ENCODE data around the gene SLC9A1.

The SLC9A1 gene

DNA sequence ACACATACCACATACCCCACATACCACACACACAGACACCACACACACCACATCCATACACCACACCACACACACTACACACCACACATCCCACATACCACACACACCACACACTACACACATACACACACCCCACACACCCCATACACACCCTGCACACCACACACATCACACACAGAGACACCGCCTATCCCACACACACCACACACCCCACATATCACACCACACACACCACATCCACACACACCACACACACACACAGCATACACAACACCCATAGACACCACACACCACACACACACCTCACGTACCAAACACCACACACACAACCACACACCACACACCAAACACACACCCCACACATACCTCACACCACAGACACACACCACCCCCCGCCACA is 68.3 kb downstream of the SLC9A1 start:
- TF ChIP-seq, protein P1, sequence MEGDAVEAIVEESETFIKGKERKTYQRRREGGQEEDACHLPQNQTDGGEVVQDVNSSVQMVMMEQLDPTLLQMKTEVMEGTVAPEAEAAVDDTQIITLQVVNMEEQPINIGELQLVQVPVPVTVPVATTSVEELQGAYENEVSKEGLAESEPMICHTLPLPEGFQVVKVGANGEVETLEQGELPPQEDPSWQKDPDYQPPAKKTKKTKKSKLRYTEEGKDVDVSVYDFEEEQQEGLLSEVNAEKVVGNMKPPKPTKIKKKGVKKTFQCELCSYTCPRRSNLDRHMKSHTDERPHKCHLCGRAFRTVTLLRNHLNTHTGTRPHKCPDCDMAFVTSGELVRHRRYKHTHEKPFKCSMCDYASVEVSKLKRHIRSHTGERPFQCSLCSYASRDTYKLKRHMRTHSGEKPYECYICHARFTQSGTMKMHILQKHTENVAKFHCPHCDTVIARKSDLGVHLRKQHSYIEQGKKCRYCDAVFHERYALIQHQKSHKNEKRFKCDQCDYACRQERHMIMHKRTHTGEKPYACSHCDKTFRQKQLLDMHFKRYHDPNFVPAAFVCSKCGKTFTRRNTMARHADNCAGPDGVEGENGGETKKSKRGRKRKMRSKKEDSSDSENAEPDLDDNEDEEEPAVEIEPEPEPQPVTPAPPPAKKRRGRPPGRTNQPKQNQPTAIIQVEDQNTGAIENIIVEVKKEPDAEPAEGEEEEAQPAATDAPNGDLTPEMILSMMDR (IDR thresholded peaks at IDR 0.05; ENCODE audit: low read depth, low read length, missing control alignments) = no peak

DNA sequence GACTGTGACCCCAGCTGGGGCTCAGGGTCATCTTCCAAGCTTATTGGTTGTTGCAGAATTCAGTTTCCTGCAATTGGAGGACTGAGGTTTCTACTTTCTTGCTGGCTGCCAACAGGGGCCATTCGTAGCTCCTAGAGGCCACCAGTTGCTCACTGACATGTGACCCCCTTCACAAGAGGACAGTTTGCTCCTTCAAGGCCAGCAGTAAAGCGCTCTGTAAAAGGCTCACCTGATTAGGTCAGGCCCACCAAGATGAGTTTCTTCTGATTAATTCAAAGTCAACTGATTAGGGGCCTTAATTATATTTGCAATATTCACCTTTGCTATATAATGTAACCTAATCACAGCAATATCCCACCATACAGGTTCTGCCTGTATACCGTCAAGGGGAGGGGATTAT is 68.9 kb downstream of the SLC9A1 start:
- DNase-seq (ENCODE audit: low read depth) = no peak
- TF ChIP-seq, protein P1 (IDR thresholded peaks at IDR 0.05; ENCODE audit: low read depth, low read length, missing control alignments) = no peak
- no peak overlapping the region for H3K4me3 ChIP-seq (ENCODE audit: low read depth, low read length)

More for the DNA sequence above, 68.3 kb downstream of the SLC9A1 start:
- DNase-seq (ENCODE audit: low read depth) = no peak
- H3K4me3 ChIP-seq (ENCODE audit: low read depth, low read length) = no peak overlapping the region

DNA sequence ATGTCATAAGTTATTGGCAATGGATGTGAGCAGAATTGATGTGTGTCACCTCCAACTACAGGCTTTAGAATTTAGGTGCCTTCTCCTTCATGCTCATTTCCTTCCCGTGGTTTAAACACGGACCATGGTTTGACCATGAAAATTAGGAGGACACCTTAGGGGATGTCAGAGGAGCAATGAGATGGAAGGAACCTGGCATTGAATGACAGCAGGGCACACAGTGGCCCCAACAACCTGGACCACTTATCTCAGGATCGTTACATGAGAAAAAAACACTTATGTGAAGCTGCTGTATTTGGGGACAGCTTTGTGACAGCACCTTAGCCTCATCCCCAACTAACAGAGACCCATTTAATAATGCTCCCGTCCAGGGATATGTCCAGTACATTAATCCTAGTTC is 70.8 kb downstream of the SLC9A1 start:
- TF ChIP-seq, protein P1 (IDR thresholded peaks at IDR 0.05; ENCODE audit: low read depth, low read length, missing control alignments) = no peak
- DNase-seq (ENCODE audit: low read depth) = no peak
- no peak overlapping the region for H3K4me3 ChIP-seq (ENCODE audit: low read depth, low read length)

DNA sequence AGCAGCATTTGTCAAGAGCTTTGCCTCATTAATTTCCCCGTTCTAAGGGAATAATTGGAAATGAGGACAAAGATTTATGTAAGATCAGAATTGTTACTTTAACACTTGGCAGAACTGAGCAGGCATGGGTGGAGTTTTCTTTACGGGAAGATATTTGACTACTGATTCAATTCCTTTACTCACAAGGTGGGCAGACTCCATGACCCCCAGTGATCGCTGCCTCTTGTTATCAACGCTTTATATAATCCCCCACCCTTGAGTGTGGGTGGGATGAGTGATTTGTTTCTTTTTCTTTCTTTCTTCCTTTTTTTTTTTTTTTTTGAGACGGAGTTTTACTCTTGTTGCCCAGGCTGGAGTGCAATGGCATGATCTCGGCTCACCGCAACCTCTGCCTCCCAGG is 77.0 kb downstream of the SLC9A1 start:
- H3K4me3 ChIP-seq (ENCODE audit: low read depth, low read length) = no peak overlapping the region
- TF ChIP-seq, protein P1 (IDR thresholded peaks at IDR 0.05; ENCODE audit: low read depth, low read length, missing control alignments) = no peak
- no peak for DNase-seq (ENCODE audit: low read depth)

DNA sequence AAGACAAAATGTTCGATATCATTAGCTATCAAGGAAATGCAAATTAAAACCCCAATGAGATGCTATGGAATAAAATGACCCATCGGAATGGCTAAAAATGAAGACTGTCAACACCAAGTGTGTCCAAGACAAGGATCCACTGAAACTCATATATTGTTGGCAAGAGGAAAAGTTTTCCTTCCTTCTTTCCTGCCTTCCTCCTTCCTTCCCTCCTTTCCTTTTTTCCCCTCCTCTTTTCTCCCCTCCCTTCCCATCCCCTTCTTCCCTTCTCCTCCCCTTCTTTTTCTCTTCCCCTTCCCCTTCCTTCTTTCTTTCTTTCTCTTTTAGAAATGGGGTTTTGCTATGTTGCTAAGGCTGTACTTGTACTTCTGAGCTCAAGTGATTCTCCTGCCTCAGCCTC is 78.1 kb downstream of the SLC9A1 start:
- no peak for DNase-seq (ENCODE audit: low read depth)
- TF ChIP-seq, protein P1 (IDR thresholded peaks at IDR 0.05; ENCODE audit: low read depth, low read length, missing control alignments) = no peak
- no peak overlapping the region for H3K4me3 ChIP-seq (ENCODE audit: low read depth, low read length)

DNA sequence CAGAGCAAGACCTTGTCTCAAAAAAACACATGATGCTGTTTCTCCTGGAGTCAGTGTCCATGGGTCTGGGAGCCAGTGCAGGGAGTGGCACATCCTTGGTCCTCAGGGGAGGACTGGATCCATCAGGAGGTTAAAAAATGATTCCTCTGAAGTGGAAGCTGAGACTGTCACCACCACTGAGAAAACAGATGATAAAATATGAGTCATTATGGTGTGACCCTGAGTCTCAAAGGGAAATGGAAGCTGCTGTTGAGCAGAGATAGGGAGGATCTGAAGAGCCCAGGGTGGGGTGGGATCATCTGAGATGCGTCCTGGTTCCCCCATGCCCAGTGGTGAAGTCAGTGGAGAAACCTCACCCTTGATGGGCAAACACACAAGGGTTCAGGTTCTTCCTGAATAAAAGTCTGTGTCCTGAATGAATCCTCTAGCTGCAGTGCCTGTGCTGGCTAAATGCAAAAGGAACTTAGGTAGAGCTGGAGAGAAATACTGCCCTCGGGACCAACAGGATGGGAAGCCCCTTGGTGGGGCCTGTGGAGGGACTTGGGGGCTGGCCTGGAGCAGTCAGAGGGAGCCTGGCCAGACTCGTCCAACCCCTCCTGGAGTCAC is 80.6 kb downstream of the SLC9A1 start:
- DNase-seq (ENCODE audit: low read depth) = no peak
- no peak overlapping the region for H3K4me3 ChIP-seq (ENCODE audit: low read depth, low read length)
- TF ChIP-seq, protein P1 (IDR thresholded peaks at IDR 0.05; ENCODE audit: low read depth, low read length, missing control alignments) = no peak

DNA sequence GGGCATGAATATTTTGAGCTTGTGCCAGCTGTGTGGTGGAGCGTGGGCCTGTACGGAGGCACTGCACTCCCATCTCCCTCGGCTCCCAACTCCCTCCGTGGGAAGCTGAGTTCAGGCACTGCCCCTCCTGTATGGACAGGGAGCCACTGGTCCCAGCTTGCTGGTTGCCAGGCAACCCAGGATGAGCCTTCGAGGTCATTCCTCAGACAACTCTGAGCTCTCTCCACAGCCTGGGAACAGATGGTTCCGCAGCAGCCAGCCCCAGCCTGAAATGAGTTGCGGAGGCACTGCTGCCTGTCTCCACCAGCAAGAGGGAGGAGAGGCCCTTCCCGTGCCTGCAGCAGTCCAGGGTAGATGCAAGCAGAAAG is 83.9 kb downstream of the SLC9A1 start:
- TF ChIP-seq, protein P1 (IDR thresholded peaks at IDR 0.05; ENCODE audit: low read depth, low read length, missing control alignments) = no peak
- DNase-seq (ENCODE audit: low read depth) = no peak

More for the DNA sequence above, 83.9 kb downstream of the SLC9A1 start:
- H3K4me3 ChIP-seq (ENCODE audit: low read depth, low read length) = no peak overlapping the region
